ENCODE results near the gene SARDH.

Gene SARDH

GRCh38 chr9:133666387-133666786 is 71.8 kb downstream of the SARDH start:
- no peak for DNase-seq

- DNase-seq, result no peak
Measured at GRCh38 chr9:133665535-133665934, 72.6 kb downstream of the SARDH start.

GRCh38 chr9:133665096-133665495 is 73.1 kb downstream of the SARDH start:
- no peak for DNase-seq

GRCh38 chr9:133664173-133665050 is 73.7 kb downstream of the SARDH start:
- no peak for DNase-seq

- no peak for DNase-seq
Measured at GRCh38 chr9:133661846-133662540, 76.2 kb downstream of the SARDH start.

GRCh38 chr9:133659516-133659915 is 78.6 kb downstream of the SARDH start:
- DNase-seq, result no peak

- peak; percentile 5 to 64 (median 48) for DNase-seq
Measured at GRCh38 chr9:133658442-133659431, 79.4 kb downstream of the SARDH start.

- no peak for DNase-seq
Measured at GRCh38 chr9:133657120-133657661, 81.0 kb downstream of the SARDH start.

- DNase-seq, result no peak
Measured at GRCh38 chr9:133656211-133657119, 81.7 kb downstream of the SARDH start.

- no peak for DNase-seq
Measured at GRCh38 chr9:133655701-133656100, 82.5 kb downstream of the SARDH start.

- no peak for DNase-seq
Measured at GRCh38 chr9:133654736-133655657, 83.2 kb downstream of the SARDH start.

- no peak for DNase-seq
Measured at GRCh38 chr9:133653638-133654037, 84.5 kb downstream of the SARDH start.

- no peak for DNase-seq
Measured at GRCh38 chr9:133650026-133650425, 88.1 kb downstream of the SARDH start.

- no peak for DNase-seq
Measured at GRCh38 chr9:133649194-133649593, 89.0 kb downstream of the SARDH start.

- no peak for DNase-seq
Measured at GRCh38 chr9:133647765-133648469, 90.2 kb downstream of the SARDH start.

GRCh38 chr9:133647148-133647547 is 91.0 kb downstream of the SARDH start:
- DNase-seq, result no peak

GRCh38 chr9:133645021-133645765 is 93.0 kb downstream of the SARDH start:
- no peak for DNase-seq

GRCh38 chr9:133643978-133644760 is 94.0 kb downstream of the SARDH start:
- no peak for DNase-seq
